ENCODE measurements around the gene DGKD.

Gene DGKD

GRCh38 chr2:233410196-233410760 lies 56.0 kb downstream of the DGKD start:
- H3K27me3 Mint-ChIP-seq: no peaks in the 10 kb centered on the region
- intact Hi-C loops (cut with micrococcal nuclease): no loop called here
- peaks cover 25% of the 10 kb centered on the region for H3K9me3 Mint-ChIP-seq
- H3K27ac Mint-ChIP-seq: no peak overlapping the region
- H3K4me1 Mint-ChIP-seq (ENCODE audit: low read depth): peaks cover 16% of the 10 kb centered on the region
- H3K4me3 Mint-ChIP-seq: no peak overlapping the region
- H3K36me3 Mint-ChIP-seq (ENCODE audit: low read depth): peaks cover 54% of the 10 kb centered on the region

- Mint-ChIP-seq H3K36me3 (ENCODE audit: low read depth) (peaks cover 59% of the 10 kb centered on the region), H3K4me3 (no peak overlapping the region), H3K27ac (no peak overlapping the region), H3K9me3 (peaks cover 25% of the 10 kb centered on the region), H3K27me3 (no peaks in the 10 kb centered on the region), H3K4me1 (ENCODE audit: low read depth) (peaks cover 16% of the 10 kb centered on the region)
- intact Hi-C loops (cut with micrococcal nuclease): no loop called here
Measured at GRCh38 chr2:233411162-233411561, 56.9 kb downstream of the DGKD start.

- Mint-ChIP-seq H3K27ac (no peak overlapping the region), H3K27me3 (no peaks in the 10 kb centered on the region), H3K36me3 (ENCODE audit: low read depth) (peaks cover 56% of the 10 kb centered on the region), H3K9me3 (peaks cover 25% of the 10 kb centered on the region), H3K4me1 (ENCODE audit: low read depth) (peaks cover 16% of the 10 kb centered on the region), H3K4me3 (no peak overlapping the region)
- intact Hi-C loops (cut with micrococcal nuclease): no loop called here
Measured at GRCh38 chr2:233412405-233412804, 58.1 kb downstream of the DGKD start.

GRCh38 chr2:233413046-233413445 lies 58.8 kb downstream of the DGKD start:
- Mint-ChIP-seq H3K36me3 (ENCODE audit: low read depth) (peaks cover 55% of the 10 kb centered on the region), H3K9me3 (peaks cover 25% of the 10 kb centered on the region), H3K27me3 (no peaks in the 10 kb centered on the region), H3K4me1 (ENCODE audit: low read depth) (peaks cover 16% of the 10 kb centered on the region), H3K4me3 (no peak overlapping the region), H3K27ac (no peak overlapping the region)
- intact Hi-C loops (cut with micrococcal nuclease): no loop called here

- no peak overlapping the region for H3K27ac Mint-ChIP-seq
- H3K36me3 Mint-ChIP-seq (ENCODE audit: low read depth): peaks cover 49% of the 10 kb centered on the region
- no peak overlapping the region for H3K4me3 Mint-ChIP-seq
- intact Hi-C loops (cut with micrococcal nuclease): no loop called here
- H3K9me3 Mint-ChIP-seq: peaks cover 25% of the 10 kb centered on the region
- peaks cover 15% of the 10 kb centered on the region for H3K4me1 Mint-ChIP-seq (ENCODE audit: low read depth)
- H3K27me3 Mint-ChIP-seq: no peaks in the 10 kb centered on the region
Measured at GRCh38 chr2:233413559-233414272, 59.4 kb downstream of the DGKD start.

GRCh38 chr2:233414273-233414654 lies 60.0 kb downstream of the DGKD start:
- Mint-ChIP-seq H3K4me1 (ENCODE audit: low read depth) (peaks cover 20% of the 10 kb centered on the region), H3K4me3 (no peak overlapping the region), H3K27ac (no peak overlapping the region), H3K27me3 (no peaks in the 10 kb centered on the region), H3K36me3 (ENCODE audit: low read depth) (peaks cover 49% of the 10 kb centered on the region), H3K9me3 (peaks cover 25% of the 10 kb centered on the region)
- intact Hi-C loops (cut with micrococcal nuclease): no loop called here

GRCh38 chr2:233414777-233415570 lies 60.7 kb downstream of the DGKD start:
- intact Hi-C loops (cut with micrococcal nuclease): no loop called here
- H3K27me3 Mint-ChIP-seq: no peaks in the 10 kb centered on the region
- H3K4me1 Mint-ChIP-seq (ENCODE audit: low read depth): peaks cover 27% of the 10 kb centered on the region
- H3K36me3 Mint-ChIP-seq (ENCODE audit: low read depth): peaks cover 46% of the 10 kb centered on the region
- peaks cover 25% of the 10 kb centered on the region for H3K9me3 Mint-ChIP-seq
- H3K4me3 Mint-ChIP-seq: no peak overlapping the region
- H3K27ac Mint-ChIP-seq: no peak overlapping the region

- Mint-ChIP-seq H3K27me3 (no peaks in the 10 kb centered on the region), H3K27ac (no peak overlapping the region), H3K9me3 (peaks cover 15% of the 10 kb centered on the region), H3K36me3 (ENCODE audit: low read depth) (peaks cover 36% of the 10 kb centered on the region), H3K4me1 (ENCODE audit: low read depth) (peaks cover 27% of the 10 kb centered on the region), H3K4me3 (no peak overlapping the region)
- intact Hi-C loops (cut with micrococcal nuclease): no loop called here
Measured at GRCh38 chr2:233416199-233416598, 61.9 kb downstream of the DGKD start.

- Mint-ChIP-seq H3K36me3 (ENCODE audit: low read depth) (peaks cover 36% of the 10 kb centered on the region), H3K9me3 (peaks cover 10% of the 10 kb centered on the region), H3K4me1 (ENCODE audit: low read depth) (peaks cover 32% of the 10 kb centered on the region), H3K27me3 (no peaks in the 10 kb centered on the region), H3K27ac (no peak overlapping the region), H3K4me3 (no peak overlapping the region)
- intact Hi-C loops (cut with micrococcal nuclease): no loop called here
Measured at GRCh38 chr2:233416706-233417105, 62.4 kb downstream of the DGKD start.

GRCh38 chr2:233417282-233417681 lies 63.0 kb downstream of the DGKD start:
- peaks cover 36% of the 10 kb centered on the region for H3K36me3 Mint-ChIP-seq (ENCODE audit: low read depth)
- intact Hi-C loops (cut with micrococcal nuclease): no loop called here
- no peak overlapping the region for H3K4me3 Mint-ChIP-seq
- peaks cover 38% of the 10 kb centered on the region for H3K4me1 Mint-ChIP-seq (ENCODE audit: low read depth)
- peaks cover 4% of the 10 kb centered on the region for H3K9me3 Mint-ChIP-seq
- H3K27ac Mint-ChIP-seq: no peak overlapping the region
- H3K27me3 Mint-ChIP-seq: no peaks in the 10 kb centered on the region

- Mint-ChIP-seq H3K27me3 (no peaks in the 10 kb centered on the region), H3K36me3 (ENCODE audit: low read depth) (peaks cover 36% of the 10 kb centered on the region), H3K27ac (peak overlapping the region; percentile 56), H3K4me3 (peak overlapping the region; percentile 63), H3K4me1 (ENCODE audit: low read depth) (peaks cover 33% of the 10 kb centered on the region), H3K9me3 (no peaks in the 10 kb centered on the region)
- intact Hi-C loops (cut with micrococcal nuclease): no loop called here
Measured at GRCh38 chr2:233418052-233418760, 63.9 kb downstream of the DGKD start.

- intact Hi-C loops (cut with micrococcal nuclease): no loop called here
- Mint-ChIP-seq H3K36me3 (ENCODE audit: low read depth) (peaks cover 43% of the 10 kb centered on the region), H3K4me1 (ENCODE audit: low read depth) (peaks cover 28% of the 10 kb centered on the region), H3K27me3 (no peaks in the 10 kb centered on the region), H3K27ac (peak overlapping the region; percentile 56), H3K4me3 (peak overlapping the region; percentile 63), H3K9me3 (peaks cover 3% of the 10 kb centered on the region)
Measured at GRCh38 chr2:233418761-233419546, 64.7 kb downstream of the DGKD start.

GRCh38 chr2:233419602-233420391 lies 65.5 kb downstream of the DGKD start:
- H3K4me3 Mint-ChIP-seq: no peak overlapping the region
- peaks cover 44% of the 10 kb centered on the region for H3K36me3 Mint-ChIP-seq (ENCODE audit: low read depth)
- peaks cover 10% of the 10 kb centered on the region for H3K9me3 Mint-ChIP-seq
- H3K27ac Mint-ChIP-seq: peak overlapping the region; percentile 56
- peaks cover 28% of the 10 kb centered on the region for H3K4me1 Mint-ChIP-seq (ENCODE audit: low read depth)
- intact Hi-C loops (cut with micrococcal nuclease): no loop called here
- no peaks in the 10 kb centered on the region for H3K27me3 Mint-ChIP-seq

Measured in dendritic cell treated with granulocyte-macrophage colony-stimulating factor and Interleukin-4, amounts not matched to agents 40 ng/mL and 50 ng/mL, for 4 days (primary cell).